Hair follicle dermal papilla cell (primary cell): ENCODE results near the gene LIPF. TPM values are rescaled to one million over a fixed set of nuclear protein-coding genes. Genes with fewer than 3 reads are reported as not detected.

Source experiments
- total RNA-seq: library from RNA; depleted of rRNA; stranded (reverse); fragments of >200 nt; gene quantifications from 2 replicates; pipeline ENCODE4 v1.2.3, GENCODE V29; 2012

LIPF gene, protein sequence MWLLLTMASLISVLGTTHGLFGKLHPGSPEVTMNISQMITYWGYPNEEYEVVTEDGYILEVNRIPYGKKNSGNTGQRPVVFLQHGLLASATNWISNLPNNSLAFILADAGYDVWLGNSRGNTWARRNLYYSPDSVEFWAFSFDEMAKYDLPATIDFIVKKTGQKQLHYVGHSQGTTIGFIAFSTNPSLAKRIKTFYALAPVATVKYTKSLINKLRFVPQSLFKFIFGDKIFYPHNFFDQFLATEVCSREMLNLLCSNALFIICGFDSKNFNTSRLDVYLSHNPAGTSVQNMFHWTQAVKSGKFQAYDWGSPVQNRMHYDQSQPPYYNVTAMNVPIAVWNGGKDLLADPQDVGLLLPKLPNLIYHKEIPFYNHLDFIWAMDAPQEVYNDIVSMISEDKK
- not detected in 2 replicates for total RNA-seq

GRCh38 chr10:88664142-88664541, at the start of gene LIPF:
LIPF (plus strand) TSS chr10:88664442; CDS start chr10:88667298, 2,856 bp downstream.

DNA sequence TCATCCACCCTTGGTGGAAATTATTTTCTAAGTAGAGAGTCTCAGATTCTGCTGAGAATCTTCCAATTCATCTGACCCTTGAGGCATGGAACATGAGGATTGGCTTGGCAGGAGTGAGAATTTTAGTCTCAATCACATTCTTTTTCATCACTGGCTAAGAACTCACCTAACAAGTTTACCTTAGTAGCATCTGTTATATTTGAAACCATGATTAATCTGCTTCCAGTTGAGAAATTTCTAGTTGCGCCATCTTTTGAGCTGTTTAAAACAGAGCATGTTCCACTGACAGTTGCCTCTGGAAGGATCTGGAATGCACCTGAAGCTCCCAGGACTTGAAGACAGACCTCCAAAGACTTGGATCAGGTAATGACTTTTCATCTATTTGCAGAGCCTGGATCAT, 41.7 kb downstream of the LIPF start, which contains the start of gene LIPK:
LIPK (plus strand) TSS at position 292 of the 400 bp plus-strand sequence. CDS start 18,295 bp downstream, outside the sequence.

Other genes with a start within 250 kb of the LIPF start
- gene RNLS, start 81.1 kb upstream of the LIPF start, total RNA-seq: 19.6 and 20.8 TPM in 2 replicates
- under 0.01 TPM in 1 of 2 replicates, not detected in the other for gene LIPJ, start 77.7 kb upstream of the LIPF start, total RNA-seq
- not detected in 2 replicates for gene LIPK, start 41.8 kb downstream of the LIPF start, total RNA-seq
- not detected in 2 replicates for gene LIPN, start 95.6 kb downstream of the LIPF start, total RNA-seq
- gene LIPM, start 138.3 kb downstream of the LIPF start, total RNA-seq: not detected in 2 replicates
- 0.16 TPM in 1 of 2 replicates, not detected in the other for gene ANKRD22, start 187.4 kb downstream of the LIPF start, total RNA-seq
- 22.7 and 30.5 TPM in 2 replicates for gene STAMBPL1, start 215.8 kb downstream of the LIPF start, total RNA-seq